GM23338 (cell line): ENCODE data around the gene HSPB8. TPM values are rescaled to one million over a fixed set of nuclear protein-coding genes. Genes with fewer than 3 reads are reported as not detected.

Source experiments
- ATAC-seq: fragments of 200-7000 bp; cut with Tn5 transposase; 3 replicates; pipeline ENCODE4 v1.9.1; 2020
- DNase-seq: peaks from one replicate; pipeline ENCODE4 v3.0.0-alpha.2; 2015; ENCODE audit warnings: low spot score
- H2AFZ ChIP-seq: fragments of 200-600 bp; sonication (generic); 2 replicates; pipeline ENCODE4 v1.8.0; 2016; ENCODE audit warnings: antibody characterized with exemption, mild to moderate bottlenecking, moderate library complexity
- H3F3A ChIP-seq: fragments of 200-600 bp; sonication (generic); replicated peaks from 2 replicates; pipeline ENCODE4 v1.8.0; 2017; ENCODE audit warnings: antibody characterized with exemption, mixed run types, low read depth
- H3K27ac ChIP-seq: fragments of 200-600 bp; sonication (generic); 2 replicates; pipeline ENCODE4 v1.6.1; 2016; ENCODE audit warnings: low read depth
- H3K27me3 ChIP-seq: fragments of 200-600 bp; sonication (generic); 2 replicates; pipeline ENCODE4 v1.8.0; 2016; ENCODE audit warnings: mild to moderate bottlenecking, mixed run types, moderate library complexity; ENCODE audit not compliant: insufficient read depth
- H3K36me3 ChIP-seq: fragments of 200-600 bp; sonication (generic); 2 replicates; pipeline ENCODE4 v1.8.0; 2016; ENCODE audit warnings: mild to moderate bottlenecking; ENCODE audit not compliant: insufficient read depth
- H3K4me1 ChIP-seq: fragments of 200-600 bp; sonication (generic); 2 replicates; pipeline ENCODE4 v1.8.0; 2016; ENCODE audit warnings: mild to moderate bottlenecking, moderate library complexity; ENCODE audit not compliant: insufficient read depth
- H3K4me2 ChIP-seq: fragments of 200-600 bp; sonication (generic); 2 replicates; pipeline ENCODE4 v1.7.1; 2017; ENCODE audit warnings: mixed run types
- H3K4me3 ChIP-seq: fragments of 200-600 bp; sonication (generic); 2 replicates; pipeline ENCODE4 v1.6.1; 2016; ENCODE audit warnings: mixed run types
- H3K79me2 ChIP-seq: fragments of 200-600 bp; sonication (generic); replicated peaks from 2 replicates; pipeline ENCODE4 v1.8.0; 2017; ENCODE audit warnings: mild to moderate bottlenecking; ENCODE audit not compliant: insufficient read depth
- H3K9me2 ChIP-seq: fragments of 200-600 bp; sonication (generic); 2 replicates; pipeline ENCODE4 v1.8.0; 2017; ENCODE audit not compliant: insufficient read depth
- H4K20me1 ChIP-seq: fragments of 200-600 bp; sonication (generic); replicated peaks from 2 replicates; pipeline ENCODE4 v1.8.0; 2017; ENCODE audit warnings: mild to moderate bottlenecking; ENCODE audit not compliant: insufficient read depth
- H3K27ac Mint-ChIP-seq: 2 replicates; pipeline ENCODE4 v1.8.0; 2020; ENCODE audit warnings: inconsistent platforms, mild to moderate bottlenecking, moderate library complexity, mixed read lengths
- H3K27me3 Mint-ChIP-seq: 3 replicates; pipeline ENCODE4 v1.8.0; 2022; ENCODE audit warnings: low read depth, mild to moderate bottlenecking, moderate library complexity, mixed read lengths, inconsistent platforms; ENCODE audit not compliant: insufficient read depth, poor library complexity
- H3K36me3 Mint-ChIP-seq: 3 replicates; pipeline ENCODE4 v1.8.0; 2021; ENCODE audit warnings: low read depth, mild to moderate bottlenecking, inconsistent platforms, moderate library complexity, mixed read lengths
- H3K4me1 Mint-ChIP-seq: 3 replicates; pipeline ENCODE4 v1.8.0; 2020; ENCODE audit warnings: mild to moderate bottlenecking, inconsistent platforms, mixed read lengths
- H3K4me3 Mint-ChIP-seq: 3 replicates; pipeline ENCODE4 v1.8.0; 2021; ENCODE audit warnings: moderate library complexity, mild to moderate bottlenecking, inconsistent platforms, mixed read lengths
- H3K9me3 Mint-ChIP-seq: 3 replicates; pipeline ENCODE4 v1.8.0; 2020; ENCODE audit warnings: moderate library complexity, mild to moderate bottlenecking, inconsistent platforms, mixed read lengths
- CREB1 ChIP-seq: fragments of 250-450 bp; sonication (Bioruptor Pico); IDR thresholded peaks from 2 replicates; pipeline ENCODE4 v1.5.0; 2020; ENCODE audit warnings: low read depth, mild to moderate bottlenecking, moderate library complexity
- CTCF ChIP-seq, 2 experiments: fragments of 200-600 bp in 1 of 2; sonication (generic) in 1 of 2; conservative IDR thresholded peaks; 2 replicates each; pipeline versions ENCODE4 v1.5.1 to v1.6.1; 2016 to 2017; ENCODE audit warnings: antibody characterized with exemption in 2 of 2, low read depth in 2 of 2, mild to moderate bottlenecking in 2 of 2, moderate library complexity in 1 of 2
- ETS1 ChIP-seq: IDR thresholded peaks from 2 replicates; pipeline ENCODE4 v1.6.1; 2016; ENCODE audit warnings: antibody characterized with exemption
- EZH2 ChIP-seq: fragments of 200-600 bp; sonication (generic); IDR thresholded peaks from one replicate; pipeline ENCODE4 v1.8.0; 2017; ENCODE audit warnings: antibody characterized with exemption, mild to moderate bottlenecking, low read depth; ENCODE audit not compliant: unreplicated experiment
- EZH2phosphoT487 ChIP-seq: fragments of 200-600 bp; sonication (generic); IDR thresholded peaks from one replicate; pipeline ENCODE4 v1.8.1; 2018; ENCODE audit warnings: antibody characterized with exemption; ENCODE audit not compliant: unreplicated experiment
- JUNB ChIP-seq: IDR thresholded peaks from one replicate; pipeline ENCODE4 v1.6.1; 2016; ENCODE audit warnings: antibody characterized with exemption; ENCODE audit not compliant: unreplicated experiment
- POLR2AphosphoS5 ChIP-seq: IDR thresholded peaks from 2 replicates; pipeline ENCODE4 v1.6.1; 2016; ENCODE audit warnings: antibody characterized with exemption, low read depth
- REST ChIP-seq: IDR thresholded peaks from one replicate; pipeline ENCODE4 v1.6.1; 2018; ENCODE audit warnings: antibody characterized with exemption; ENCODE audit not compliant: unreplicated experiment
- STAT1 ChIP-seq: IDR thresholded peaks from one replicate; pipeline ENCODE4 v1.6.1; 2016; ENCODE audit warnings: antibody characterized with exemption; ENCODE audit not compliant: unreplicated experiment
- ZNF462 ChIP-seq: fragments of 250-450 bp; sonication (Bioruptor Pico); IDR thresholded peaks from 2 replicates; pipeline ENCODE4 v1.5.0; 2020; ENCODE audit warnings: mild to moderate bottlenecking, moderate library complexity
- polyA plus RNA-seq: library from polyadenylated mRNA; unstranded; fragments of >200 nt; fragmentation: Nextera tagmentation; extraction: Ambion mirVana; gene quantifications from 2 replicates; pipeline ENCODE4 v1.2.1, GENCODE V29; 2016
- total RNA-seq: library from RNA; depleted of rRNA; stranded (reverse); fragments of >200 nt; shearing (Covaris generic); gene quantifications from 2 replicates; pipeline ENCODE4 v1.2.3, GENCODE V29; 2014

HSPB8 gene
- total and polyA plus RNA-seq, 2 experiments from 2014 or later = 3.5 to 4.8 TPM

- Histone ChIP-seq H3K9me2 (no peaks in the 10 kb centered on the region), H3K36me3 (no peaks in the 10 kb centered on the region), H2AFZ (no peak overlapping the region), H3K4me1 (peaks cover 43% of the 10 kb centered on the region), H4K20me1 (no peaks in the 10 kb centered on the region), H3K27ac (no peak overlapping the region), H3K27me3 (no peaks in the 10 kb centered on the region), H3K4me3 (no peak overlapping the region), H3F3A (no peaks in the 10 kb centered on the region), H3K79me2 (no peaks in the 10 kb centered on the region), H3K4me2 (peak overlapping the region; percentile 29; the same call in 1 of the 2 replicates)
- Mint-ChIP-seq H3K36me3 (no peaks in the 10 kb centered on the region), H3K4me3 (no peak overlapping the region), H3K4me1 (peaks cover 47% of the 10 kb centered on the region), H3K27me3 (peaks cover 3% of the 10 kb centered on the region), H3K9me3 (no peaks in the 10 kb centered on the region), H3K27ac (peak overlapping the region; percentile 92)
- ATAC-seq (no peak), DNase-seq (no peak)
- no peak for TF ChIP-seq POLR2AphosphoS5
- no peak for TF ChIP-seq JUNB
These were observed 2.5 kb downstream of the HSPB8 start for GRCh38 chr12:119181202-119181601.

GRCh38 chr12:119181944-119182343 lies 3.2 kb downstream of the HSPB8 start:
- DNase-seq (no peak), ATAC-seq (no peak)
- Histone ChIP-seq H3K9me2 (no peaks in the 10 kb centered on the region), H2AFZ (no peak overlapping the region), H3K79me2 (no peaks in the 10 kb centered on the region), H3K4me3 (no peak overlapping the region), H4K20me1 (no peaks in the 10 kb centered on the region), H3K36me3 (no peaks in the 10 kb centered on the region), H3F3A (no peaks in the 10 kb centered on the region), H3K4me2 (no peak overlapping the region), H3K4me1 (peaks cover 38% of the 10 kb centered on the region), H3K27me3 (no peaks in the 10 kb centered on the region), H3K27ac (no peak overlapping the region)
- peaks cover 44% of the 10 kb centered on the region for H3K4me1 Mint-ChIP-seq
- H3K27me3 Mint-ChIP-seq = peaks cover 3% of the 10 kb centered on the region
- H3K27ac Mint-ChIP-seq = no peak overlapping the region
- no peaks in the 10 kb centered on the region for H3K9me3 Mint-ChIP-seq
- H3K36me3 Mint-ChIP-seq = no peaks in the 10 kb centered on the region
- H3K4me3 Mint-ChIP-seq = no peak overlapping the region
- TF ChIP-seq ETS1 (no peak), ZNF462 (CRISPR knock-in tag) (no peak), EZH2phosphoT487 (no peak), CREB1 (CRISPR knock-in tag) (no peak), CTCF (conservative IDR thresholded peaks at IDR 0.05; ENCODE audit: low read depth in 2 of 2) (no peak), EZH2 (no peak), REST (no peak), STAT1 (no peak)
